Neuronal stem cell (in vitro differentiated cells): ENCODE results near the gene WDFY3.

ENCODE experiments used
- DNase-seq: peaks from one replicate; pipeline ENCODE4 v3.0.0-alpha.2; 2013; ENCODE audit warnings: low spot score
- H2AFZ ChIP-seq: one replicate; pipeline ENCODE4 v1.6.1; 2013; ENCODE audit warnings: mild to moderate bottlenecking, low read length, inconsistent platforms
- H2AK5ac ChIP-seq: 2 replicates; pipeline ENCODE4 v1.6.1; 2013; ENCODE audit warnings: low read depth, mild to moderate bottlenecking, inconsistent platforms, low read length, moderate library complexity, mixed read lengths
- H2BK120ac ChIP-seq: 2 replicates; pipeline ENCODE4 v1.6.1; 2013; ENCODE audit warnings: low read depth, mild to moderate bottlenecking, inconsistent platforms, low read length, moderate library complexity, mixed read lengths
- H2BK12ac ChIP-seq: one replicate; pipeline ENCODE4 v1.6.1; 2013; ENCODE audit warnings: low read length, inconsistent platforms
- H2BK15ac ChIP-seq: 2 replicates; pipeline ENCODE4 v1.6.1; 2013; ENCODE audit warnings: mild to moderate bottlenecking, low read length, inconsistent platforms, mixed read lengths
- H2BK5ac ChIP-seq: one replicate; pipeline ENCODE4 v1.6.1; 2013; ENCODE audit warnings: inconsistent platforms, mild to moderate bottlenecking, low read length, moderate library complexity
- H3K14ac ChIP-seq: one replicate; pipeline ENCODE4 v1.6.1; 2013; ENCODE audit warnings: low read length, inconsistent platforms
- H3K18ac ChIP-seq: 2 replicates; pipeline ENCODE4 v1.6.1; 2013; ENCODE audit warnings: low read length, inconsistent platforms
- H3K23ac ChIP-seq: 2 replicates; pipeline ENCODE4 v1.6.1; 2013; ENCODE audit warnings: low read depth, mild to moderate bottlenecking, mixed read lengths, low read length, inconsistent platforms; ENCODE audit not compliant: poor library complexity
- H3K27ac ChIP-seq: replicated peaks from 3 replicates; pipeline ENCODE4 v1.5.1; 2013; ENCODE audit warnings: low read length, inconsistent platforms
- H3K27me3 ChIP-seq, 3 experiments: 2 replicates each; pipeline ENCODE4 v1.6.1; 2013; ENCODE audit warnings: low read length in 3 of 3, mild to moderate bottlenecking in 2 of 3, inconsistent platforms in 1 of 3, low read depth in 1 of 3, mixed read lengths in 1 of 3, moderate library complexity in 1 of 3; ENCODE audit not compliant: control insufficient read depth in 3 of 3, insufficient read depth in 3 of 3
- H3K36me3 ChIP-seq, 2 donors: replicated peaks in 1 of 2; 2 replicates each; pipeline ENCODE4 v1.6.1; 2013; ENCODE audit warnings: low read length in 2 of 2; ENCODE audit not compliant: control insufficient read depth in 2 of 2, insufficient read depth in 2 of 2
- H3K4ac ChIP-seq: 2 replicates; pipeline ENCODE4 v1.6.1; 2013; ENCODE audit warnings: inconsistent platforms, mild to moderate bottlenecking, low read length, moderate library complexity
- H3K4me1 ChIP-seq, 2 donors: 1 replicate in 1 of 2; 2 replicates in 1 of 2; pipeline ENCODE4 v1.6.1; 2013; ENCODE audit warnings: low read length in 2 of 2, low read depth in 1 of 2; ENCODE audit not compliant: control insufficient read depth in 2 of 2, insufficient read depth in 1 of 2
- H3K4me2 ChIP-seq: one replicate; pipeline ENCODE4 v1.6.1; 2013; ENCODE audit warnings: mild to moderate bottlenecking, low read length, inconsistent platforms; ENCODE audit not compliant: insufficient read depth, poor library complexity, severe bottlenecking
- H3K4me3 ChIP-seq, 2 donors: 2 replicates each; pipeline ENCODE4 v1.5.1; 2013; ENCODE audit warnings: low read length in 2 of 2, mild to moderate bottlenecking in 2 of 2, inconsistent platforms in 1 of 2, moderate library complexity in 1 of 2
- H3K79me1 ChIP-seq: one replicate; pipeline ENCODE4 v1.6.1; 2013; ENCODE audit warnings: low read depth, mild to moderate bottlenecking, inconsistent platforms, low read length, moderate library complexity
- H3K9ac ChIP-seq: one replicate; pipeline ENCODE4 v1.6.1; 2013; ENCODE audit warnings: mild to moderate bottlenecking, low read depth, low read length, inconsistent platforms; ENCODE audit not compliant: poor library complexity
- H3K9me3 ChIP-seq, 2 donors: replicated peaks in 1 of 2; 2 replicates each; pipeline versions ENCODE3 to v1.6.1; 2013; ENCODE audit warnings: low read length in 2 of 2, mild to moderate bottlenecking in 2 of 2, inconsistent platforms in 1 of 2, low read depth in 1 of 2, mixed read lengths in 1 of 2, moderate library complexity in 1 of 2; ENCODE audit not compliant: control insufficient read depth in 2 of 2, insufficient read depth in 1 of 2
- H4K8ac ChIP-seq: one replicate; pipeline ENCODE4 v1.6.1; 2013; ENCODE audit warnings: low read depth, mild to moderate bottlenecking, inconsistent platforms, low read length, moderate library complexity
- H4K91ac ChIP-seq: one replicate; pipeline ENCODE4 v1.6.1; 2013; ENCODE audit warnings: low read length, low read depth, mild to moderate bottlenecking, inconsistent platforms; ENCODE audit not compliant: poor library complexity
- WGBS, 2 donors: extraction: QIAGEN DNeasy Blood & Tissue Kit; methylation state at CpG; one replicate each; pipeline ENCODE4 v1.1.7; 2013; ENCODE audit warnings: missing lambda C conversion rate in 2 of 2, mixed read lengths in 1 of 2; ENCODE audit not compliant: insufficient read length in 2 of 2, insufficient replicate concordance in 1 of 2; ENCODE audit errors: extremely low coverage in 2 of 2; 5-methylcytosine and 5-hydroxymethylcytosine counted together

WDFY3 gene

DNA sequence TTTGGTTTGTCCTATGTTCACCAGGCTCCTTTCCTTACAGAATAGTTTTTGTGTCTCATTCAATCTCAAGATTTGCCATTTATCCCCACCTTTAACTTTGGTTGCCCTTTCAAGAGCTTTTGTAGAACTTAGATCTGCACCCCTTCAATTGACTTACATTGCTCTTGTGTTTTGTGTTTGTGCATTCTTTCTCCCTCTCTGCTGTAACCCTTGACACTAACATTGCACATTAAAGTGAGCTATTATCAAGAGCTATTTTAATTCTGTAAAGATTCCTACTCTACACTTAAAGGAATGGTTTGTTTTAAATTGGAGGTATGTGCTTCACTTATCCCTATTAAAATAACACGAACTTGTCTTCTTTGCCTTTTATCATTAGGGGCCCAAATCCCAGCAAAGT is 318.3 kb downstream of the WDFY3 start:
- H3K9ac ChIP-seq = no peak overlapping the region
- WGBS, 2 donors = no CpG with 5 or more reads among the region's 1 CpG
- H4K8ac ChIP-seq = no peak overlapping the region

DNA sequence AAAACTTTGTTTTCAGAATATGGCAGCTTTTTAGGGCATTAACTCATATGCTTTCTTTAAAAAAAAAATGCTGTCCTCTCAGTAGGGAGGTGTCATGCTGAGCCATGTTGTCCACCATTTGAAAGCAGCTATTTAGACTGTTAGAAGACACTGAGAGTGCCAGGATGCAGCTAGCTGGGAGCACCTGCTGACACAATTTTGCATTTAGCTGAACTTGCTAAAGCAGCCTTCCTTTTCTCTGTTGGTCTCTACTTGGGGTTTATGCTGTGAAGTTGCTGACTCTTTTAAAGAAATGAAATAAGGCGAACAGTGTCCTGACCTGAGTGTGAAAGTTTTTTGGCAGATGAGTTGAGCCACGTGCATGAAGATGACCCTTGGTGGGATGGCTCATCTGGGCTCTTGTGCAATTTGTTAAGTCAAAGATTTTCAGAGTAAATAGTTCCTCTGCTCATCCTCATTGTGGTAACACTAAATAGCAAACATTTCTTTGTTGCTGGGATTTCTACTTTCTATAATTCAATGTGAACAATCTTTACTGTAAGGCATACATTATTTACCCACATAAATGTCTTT is 319.1 kb downstream of the WDFY3 start:
- H3K27me3 ChIP-seq = peaks cover 0 to 2% (median 0%) of the 10 kb centered on the region in 3 experiments
- no peak overlapping the region for H3K9ac ChIP-seq
- WGBS, 2 donors = no CpG with 5 or more reads among the region's 2 CpGs
- H2BK15ac ChIP-seq = no peak overlapping the region
- H2BK5ac ChIP-seq = no peak overlapping the region
- H3K4ac ChIP-seq = no peak overlapping the region
- no peak overlapping the region for H3K23ac ChIP-seq
- no peaks in the 10 kb centered on the region for H3K79me1 ChIP-seq
- H2AFZ ChIP-seq = peak overlapping the region; percentile 26
- H3K18ac ChIP-seq = no peak overlapping the region
- no peak overlapping the region for H2BK12ac ChIP-seq
- H4K8ac ChIP-seq = no peak overlapping the region
- no peaks in the 10 kb centered on the region for H3K9me3 ChIP-seq
- no peak overlapping the region for H2AK5ac ChIP-seq
- no peak overlapping the region for H4K91ac ChIP-seq
- no peak overlapping the region for H2BK120ac ChIP-seq
- H3K4me3 ChIP-seq = no peak overlapping the region
- no peaks in the 10 kb centered on the region for H3K36me3 ChIP-seq
- H3K4me2 ChIP-seq = no peak overlapping the region
- no peak overlapping the region for H3K27ac ChIP-seq
- DNase-seq = no peak
- peaks cover 6 to 26% of the 10 kb centered on the region in 2 donors for H3K4me1 ChIP-seq
- no peak overlapping the region for H3K14ac ChIP-seq

More for the DNA sequence above, 318.3 kb downstream of the WDFY3 start:
- Histone ChIP-seq H2BK12ac (no peak overlapping the region), H2AFZ (no peak overlapping the region), H3K79me1 (no peaks in the 10 kb centered on the region), H2BK120ac (no peak overlapping the region), H3K18ac (no peak overlapping the region), H3K4me1 (peaks cover 8 to 26% of the 10 kb centered on the region in 2 donors), H3K9me3 (no peaks in the 10 kb centered on the region), H3K27ac (no peak overlapping the region), H3K14ac (no peak overlapping the region), H3K4ac (no peak overlapping the region), H3K36me3 (no peaks in the 10 kb centered on the region), H3K27me3 (peaks cover 0 to 2% (median 0%) of the 10 kb centered on the region in 3 experiments), H3K23ac (no peak overlapping the region), H2BK15ac (no peak overlapping the region), H3K4me3 (no peak overlapping the region), H2BK5ac (no peak overlapping the region), H3K4me2 (no peak overlapping the region), H4K91ac (no peak overlapping the region), H2AK5ac (no peak overlapping the region)
- no peak for DNase-seq

DNA sequence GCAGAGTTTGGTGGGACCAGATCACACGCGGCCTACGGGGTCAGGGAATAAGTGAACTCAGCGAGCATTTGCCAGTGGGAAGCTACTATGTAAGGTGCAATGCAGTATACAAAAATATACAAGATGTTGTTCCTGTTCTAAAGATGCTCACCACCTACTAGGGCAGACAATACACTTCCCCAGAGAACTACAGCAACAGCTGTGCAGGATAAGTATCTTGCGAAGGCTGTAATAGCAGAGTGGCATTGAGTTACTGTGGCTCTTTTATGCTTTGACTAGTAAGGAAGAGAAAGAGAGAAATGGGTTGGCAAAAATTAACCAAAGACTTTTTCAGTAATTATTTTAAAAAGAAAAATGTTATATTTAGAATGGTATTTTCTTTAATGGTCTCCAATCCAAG is 322.4 kb downstream of the WDFY3 start:
- no peak overlapping the region for H2AFZ ChIP-seq
- peaks cover 0 to 2% of the 10 kb centered on the region in 2 donors for H3K9me3 ChIP-seq
- H3K27me3 ChIP-seq = peaks cover 0 to 2% (median 0%) of the 10 kb centered on the region in 3 experiments
- DNase-seq = no peak
- H2BK15ac ChIP-seq = no peak overlapping the region
- no peak overlapping the region for H2BK12ac ChIP-seq
- no peaks in the 10 kb centered on the region for H3K36me3 ChIP-seq
- H3K79me1 ChIP-seq = no peaks in the 10 kb centered on the region
- H3K18ac ChIP-seq = no peak overlapping the region
- no peak overlapping the region for H3K14ac ChIP-seq
- no peak overlapping the region for H3K4me3 ChIP-seq
- no peak overlapping the region for H4K91ac ChIP-seq
- H3K23ac ChIP-seq = no peak overlapping the region
- H3K9ac ChIP-seq = no peak overlapping the region
- no peak overlapping the region for H2BK120ac ChIP-seq
- H2AK5ac ChIP-seq = no peak overlapping the region
- peaks cover 4 to 20% of the 10 kb centered on the region in 2 donors for H3K4me1 ChIP-seq
- no CpG with 5 or more reads among the region's 5 CpGs for WGBS, 2 donors
- H4K8ac ChIP-seq = no peak overlapping the region
- H3K4me2 ChIP-seq = no peak overlapping the region
- H2BK5ac ChIP-seq = no peak overlapping the region
- H3K4ac ChIP-seq = no peak overlapping the region
- H3K27ac ChIP-seq = no peak overlapping the region

DNA sequence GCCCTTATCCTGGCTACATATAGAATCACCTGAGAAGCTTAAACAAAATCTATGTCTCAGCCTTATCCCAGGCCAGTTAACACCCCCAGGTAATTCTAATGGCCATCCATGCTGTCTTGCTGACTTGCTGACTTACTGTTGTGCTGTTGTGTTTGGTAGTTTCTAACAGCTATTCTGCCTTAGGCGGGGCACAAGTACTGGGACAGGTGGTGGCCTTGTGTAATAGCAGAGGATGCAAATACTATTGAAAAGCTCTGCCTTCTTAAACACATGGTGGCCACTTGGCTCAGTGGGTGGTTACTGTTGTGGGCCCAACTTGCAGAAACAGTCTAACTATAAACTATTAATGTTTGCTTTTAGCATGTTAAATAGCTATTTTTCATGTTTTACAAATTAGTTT is 327.3 kb downstream of the WDFY3 start:
- no peak for DNase-seq
- Histone ChIP-seq H3K23ac (no peak overlapping the region), H3K4ac (no peak overlapping the region), H3K9me3 (peaks cover 0 to 3% of the 10 kb centered on the region in 2 donors), H3K27me3 (no peaks in the 10 kb centered on the region), H3K9ac (no peak overlapping the region), H2AFZ (no peak overlapping the region), H2BK5ac (no peak overlapping the region), H3K36me3 (no peaks in the 10 kb centered on the region), H3K14ac (no peak overlapping the region), H3K4me3 (no peak overlapping the region), H2AK5ac (no peak overlapping the region), H3K18ac (no peak overlapping the region), H3K4me2 (no peak overlapping the region), H2BK120ac (no peak overlapping the region), H3K79me1 (no peaks in the 10 kb centered on the region), H4K8ac (no peak overlapping the region), H4K91ac (no peak overlapping the region), H2BK15ac (no peak overlapping the region), H3K27ac (no peak overlapping the region), H2BK12ac (no peak overlapping the region), H3K4me1 (peaks cover 0 to 2% of the 10 kb centered on the region in 2 donors)
- no CpG with 5 or more reads among the region's 1 CpG for WGBS, 2 donors
